ENCODE measurements around the gene TMEM182. TPM values are rescaled to one million over a fixed set of nuclear protein-coding genes. Genes with fewer than 3 reads are reported as not detected.

The TMEM182 gene
- total RNA-seq (2014; rRNA removed; shearing (Covaris generic)) = 1.2 and 1.8 TPM in 2 replicates

GRCh38 chr2:102761763-102762162 lies at the start of gene TMEM182:
Gene TMEM182 (plus strand): TSS chr2:102762031. CDS start chr2:102762218, 187 bp downstream.
- DNase-seq (ENCODE audit: low spot score) = no peak

GRCh38 chr2:102717308-102718018 lies 44.4 kb upstream of the TMEM182 start:
- peak; percentile 9 for DNase-seq (ENCODE audit: low spot score)

- no peak for DNase-seq (ENCODE audit: low spot score)
Measured at GRCh38 chr2:102718387-102719316, 43.2 kb upstream of the TMEM182 start.

- DNase-seq (ENCODE audit: low spot score) = no peak
Measured at GRCh38 chr2:102724016-102724490, 37.8 kb upstream of the TMEM182 start.

- no peak for DNase-seq (ENCODE audit: low spot score)
Measured at GRCh38 chr2:102724553-102724952, 37.3 kb upstream of the TMEM182 start.

GRCh38 chr2:102726128-102727087 lies 35.4 kb upstream of the TMEM182 start:
- DNase-seq (ENCODE audit: low spot score) = no peak

GRCh38 chr2:102735416-102736109 lies 26.3 kb upstream of the TMEM182 start:
- DNase-seq (ENCODE audit: low spot score) = no peak

GRCh38 chr2:102736110-102736409 lies 25.8 kb upstream of the TMEM182 start:
- DNase-seq (ENCODE audit: low spot score) = no peak

- peak; percentile 34 for DNase-seq (ENCODE audit: low spot score)
Measured at GRCh38 chr2:102736410-102737409, 25.1 kb upstream of the TMEM182 start.

- no peak for DNase-seq (ENCODE audit: low spot score)
Measured at GRCh38 chr2:102737431-102737830, 24.4 kb upstream of the TMEM182 start.

GRCh38 chr2:102743259-102743658 lies 18.6 kb upstream of the TMEM182 start:
- no peak for DNase-seq (ENCODE audit: low spot score)

GRCh38 chr2:102748107-102748506 lies 13.7 kb upstream of the TMEM182 start:
- no peak for DNase-seq (ENCODE audit: low spot score)

GRCh38 chr2:102749938-102750337 lies 11.9 kb upstream of the TMEM182 start:
- no peak for DNase-seq (ENCODE audit: low spot score)

GRCh38 chr2:102753563-102754159 lies 8.2 kb upstream of the TMEM182 start:
- peak; percentile 46 for DNase-seq (ENCODE audit: low spot score)

GRCh38 chr2:102754456-102755145 lies 7.2 kb upstream of the TMEM182 start:
- no peak for DNase-seq (ENCODE audit: low spot score)

GRCh38 chr2:102755284-102755683 lies 6.5 kb upstream of the TMEM182 start:
- no peak for DNase-seq (ENCODE audit: low spot score)

GRCh38 chr2:102758439-102758838 lies 3.4 kb upstream of the TMEM182 start:
- no peak for DNase-seq (ENCODE audit: low spot score)

- no peak for DNase-seq (ENCODE audit: low spot score)
Measured at GRCh38 chr2:102764083-102764482, 2.3 kb downstream of the TMEM182 start.

GRCh38 chr2:102765061-102765460 lies 3.2 kb downstream of the TMEM182 start:
- DNase-seq (ENCODE audit: low spot score) = no peak

Measured in A172 (cell line).